Kidney epithelial cell (primary cell): ENCODE data around the gene TAS2R14. TPM values are rescaled to one million over a fixed set of nuclear protein-coding genes. Genes with fewer than 3 reads are reported as not detected.

Experiments used
- DNase-seq: peaks from one replicate; pipeline ENCODE4 v3.0.0-alpha.2; 2010; ENCODE audit warnings: low read depth
- H3K27me3 ChIP-seq: 2 replicates; pipeline ENCODE4 v1.6.0; 2011; ENCODE audit warnings: low read length; ENCODE audit not compliant: control insufficient read depth, insufficient read depth
- H3K36me3 ChIP-seq: 2 replicates; pipeline ENCODE4 v1.5.1; 2011; ENCODE audit warnings: low read length; ENCODE audit not compliant: control insufficient read depth, insufficient read depth
- H3K4me3 ChIP-seq: 2 replicates; pipeline ENCODE4 v1.5.1; 2011; ENCODE audit warnings: low read depth, mild to moderate bottlenecking, control low read depth, low read length
- CTCF ChIP-seq: IDR thresholded peaks from 2 replicates; pipeline ENCODE4 v1.5.1; 2011; ENCODE audit warnings: mild to moderate bottlenecking, moderate library complexity, low read length, control low read depth, inconsistent platforms; ENCODE audit not compliant: insufficient read depth, poor library complexity, severe bottlenecking
- total RNA-seq: library from RNA; depleted of rRNA; stranded (reverse); fragments of >200 nt; gene quantifications from 2 replicates; pipeline ENCODE4 v1.2.3, GENCODE V29; 2015

TAS2R14 gene
- total RNA-seq, 1 donor from 2014 or later, result 3.1 TPM

DNA sequence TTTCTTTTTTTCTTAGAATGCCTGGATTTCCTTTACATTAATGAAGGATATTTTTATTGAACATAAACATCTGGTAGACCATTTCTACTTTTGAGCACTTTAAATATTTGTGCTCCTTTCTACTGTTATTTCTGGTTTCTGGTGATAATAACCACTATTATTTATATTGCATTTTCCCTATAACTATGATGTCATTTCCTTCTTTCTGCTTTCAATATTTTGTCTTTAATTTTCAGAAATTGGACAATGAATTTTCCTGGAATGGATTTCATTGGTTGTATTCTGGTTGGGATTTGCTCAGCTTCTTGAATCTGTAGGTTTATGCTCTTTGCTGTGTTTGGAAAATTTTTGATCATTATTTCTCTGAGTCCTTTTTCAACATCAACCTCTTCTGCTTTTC is 49.8 kb downstream of the TAS2R14 start:
- no peak for TF ChIP-seq CTCF
- Histone ChIP-seq H3K4me3 (no peak overlapping the region), H3K36me3 (no peaks in the 10 kb centered on the region), H3K27me3 (no peaks in the 10 kb centered on the region)
- no peak for DNase-seq

Other genes starting within 250 kb of the TAS2R14 start
- gene YBX3, start 215.9 kb downstream of the TAS2R14 start, total RNA-seq, result 307 and 312 TPM in 2 replicates
- gene TAS2R7, start 136.6 kb downstream of the TAS2R14 start, total RNA-seq, result not detected in 2 replicates
- gene TAS2R8, start 132.0 kb downstream of the TAS2R14 start, total RNA-seq, result 0.08 TPM in 1 of 2 replicates, not detected in the other
- gene TAS2R9, start 129.1 kb downstream of the TAS2R14 start, total RNA-seq, result not detected in 2 replicates
- 0.34 and 0.46 TPM in 2 replicates for gene TAS2R10, start 112.9 kb downstream of the TAS2R14 start, total RNA-seq
- gene PRR4, start 89.8 kb downstream of the TAS2R14 start, total RNA-seq, result 0.38 and 0.55 TPM in 2 replicates
- gene PRH1, start 55.0 kb downstream of the TAS2R14 start, total RNA-seq, result 6.2 and 8.7 TPM in 2 replicates
- 0.21 and 0.89 TPM in 2 replicates for gene TAS2R13, start 29.7 kb downstream of the TAS2R14 start, total RNA-seq
- not detected in 2 replicates for gene PRH2, start 10.0 kb downstream of the TAS2R14 start, total RNA-seq
- gene TAS2R50, start 47.6 kb upstream of the TAS2R14 start, total RNA-seq, result 0.41 and 0.96 TPM in 2 replicates
- gene TAS2R20, start 59.0 kb upstream of the TAS2R14 start, total RNA-seq, result 0.41 and 1.0 TPM in 2 replicates
- 1.6 TPM in 1 of 2 replicates, not detected in the other for gene TAS2R19, start 83.4 kb upstream of the TAS2R14 start, total RNA-seq
- gene TAS2R31, start 92.1 kb upstream of the TAS2R14 start, total RNA-seq, result 0.84 and 2.6 TPM in 2 replicates
- gene TAS2R46, start 123.0 kb upstream of the TAS2R14 start, total RNA-seq, result 0.33 and 0.41 TPM in 2 replicates
- not detected in 2 replicates for gene TAS2R43, start 153.1 kb upstream of the TAS2R14 start, total RNA-seq
- 0.48 and 0.84 TPM in 2 replicates for gene TAS2R30, start 195.4 kb upstream of the TAS2R14 start, total RNA-seq
- 12.1 and 13.2 TPM in 2 replicates for gene SMIM10L1, start 231.9 kb upstream of the TAS2R14 start, total RNA-seq
- not detected in 2 replicates for gene TAS2R42, start 247.7 kb upstream of the TAS2R14 start, total RNA-seq